K562 (cell line): ENCODE data around the gene MED29. TPM values are rescaled to one million over a fixed set of nuclear protein-coding genes. Genes with fewer than 3 reads are reported as not detected.

ENCODE experiments used
- ARID3A ChIP-seq: IDR thresholded peaks from 2 replicates; pipeline ENCODE4 v1.6.1; 2012; ENCODE audit warnings: low read depth, low read length, improper control_type of control experiment, borderline replicate concordance
- ASH1L ChIP-seq: fragments of 450-650 bp; IDR thresholded peaks from 2 replicates; pipeline ENCODE4 v1.6.1; 2018; ENCODE audit warnings: borderline replicate concordance, mild to moderate bottlenecking, low read depth; ENCODE audit not compliant: partially characterized antibody
- BCOR ChIP-seq: fragments of 450-650 bp; IDR thresholded peaks from 2 replicates; pipeline ENCODE4 v1.6.1; 2016
- CBFA2T3 ChIP-seq: fragments of 450-650 bp; IDR thresholded peaks from 2 replicates; pipeline ENCODE4 v1.6.1; 2017
- DACH1 ChIP-seq: fragments of 450-650 bp; IDR thresholded peaks from 2 replicates; pipeline ENCODE4 v1.6.1; 2018; ENCODE audit not compliant: partially characterized antibody
- DMBX1 ChIP-seq: fragments of 250-450 bp; sonication (Bioruptor Pico); IDR thresholded peaks from 2 replicates; pipeline ENCODE4 v1.8.0; 2022; ENCODE audit warnings: inconsistent platforms, mild to moderate bottlenecking, moderate library complexity, borderline replicate concordance
- DPF2 ChIP-seq: fragments of 450-650 bp; IDR thresholded peaks from 2 replicates; pipeline ENCODE4 v1.6.1; 2016
- FOSL1 ChIP-seq: fragments of 200-800 bp; sonication (Bioruptor generic); conservative IDR thresholded peaks from 2 replicates; pipeline ENCODE4 v1.6.1; 2016; ENCODE audit warnings: missing genetic modification characterization, missing compliant biosample characterization
- HBP1 ChIP-seq: fragments of 450-650 bp; formaldehyde crosslinking; IDR thresholded peaks from 2 replicates; pipeline ENCODE4 v1.4.0; 2022; ENCODE audit warnings: missing genetic modification characterization
- HOXB6 ChIP-seq: fragments of 250-450 bp; sonication (Bioruptor Pico); IDR thresholded peaks from 2 replicates; pipeline ENCODE4 v1.5.1; 2022; ENCODE audit warnings: mild to moderate bottlenecking, borderline replicate concordance
- KAT7 ChIP-seq: sonication (generic); formaldehyde crosslinking; IDR thresholded peaks from 2 replicates; pipeline ENCODE4 v1.8.0; 2022; ENCODE audit warnings: missing genetic modification reagents, mild to moderate bottlenecking, borderline replicate concordance
- KLF1 ChIP-seq: fragments of 450-650 bp; IDR thresholded peaks from 2 replicates; pipeline ENCODE4 v1.6.1; 2016; ENCODE audit warnings: missing genetic modification characterization, missing compliant biosample characterization
- KLF16 ChIP-seq: IDR thresholded peaks from 2 replicates; pipeline ENCODE4 v1.6.1; 2016; ENCODE audit warnings: antibody characterized with exemption
- MECOM ChIP-seq: fragments of 250-450 bp; sonication (Bioruptor Pico); IDR thresholded peaks from 2 replicates; pipeline ENCODE4 v1.8.0; 2022; ENCODE audit warnings: inconsistent platforms
- MYC ChIP-seq, 2 experiments: fragments of 250-450 bp in 1 of 2; sonication (Bioruptor Pico) in 1 of 2; IDR thresholded peaks; 2 replicates each; pipeline versions ENCODE4 v1.5.1 to v1.6.1; 2012 to 2021; ENCODE audit warnings: low read depth in 2 of 2, borderline replicate concordance in 1 of 2, improper control_type of control experiment in 1 of 2, low read length in 1 of 2, mild to moderate bottlenecking in 1 of 2, moderate library complexity in 1 of 2
- NFE2 ChIP-seq: IDR thresholded peaks from 2 replicates; pipeline ENCODE4 v1.6.1; 2014; ENCODE audit warnings: antibody characterized with exemption, low read depth
- NR2F6 ChIP-seq: fragments of 450-650 bp; formaldehyde crosslinking; IDR thresholded peaks from 2 replicates; pipeline ENCODE4 v1.4.0; 2020; ENCODE audit warnings: mild to moderate bottlenecking
- RAD51 ChIP-seq: fragments of 450-650 bp; IDR thresholded peaks from 2 replicates; pipeline ENCODE4 v1.7.1; 2016; ENCODE audit warnings: low read depth, mild to moderate bottlenecking, borderline replicate concordance
- STAT5A ChIP-seq: IDR thresholded peaks from 2 replicates; pipeline ENCODE4 v1.6.1; 2012; ENCODE audit warnings: low read length, inconsistent platforms, borderline replicate concordance
- TCF3 ChIP-seq: sonication (generic); formaldehyde crosslinking; IDR thresholded peaks from 2 replicates; pipeline ENCODE4 v1.4.0; 2020; ENCODE audit warnings: mild to moderate bottlenecking, missing genetic modification reagents
- TCFL5 ChIP-seq: fragments of 250-450 bp; sonication (Bioruptor Pico); conservative IDR thresholded peaks from 2 replicates; pipeline ENCODE4 v1.6.1; 2021; ENCODE audit warnings: mild to moderate bottlenecking, moderate library complexity, matching md5 sums
- TEAD1 ChIP-seq, 2 experiments: fragments of 450-650 bp in 1 of 2; sonication (generic) in 1 of 2; formaldehyde crosslinking; IDR thresholded peaks; 2 replicates each; pipeline versions ENCODE4 v1.4.0 to v1.8.0; 2020 to 2022; ENCODE audit warnings: mild to moderate bottlenecking in 2 of 2, missing genetic modification reagents in 1 of 2
- XRCC5 ChIP-seq: fragments of 200-400 bp; formaldehyde crosslinking; IDR thresholded peaks from 2 replicates; pipeline ENCODE4 v1.6.1; 2017; ENCODE audit warnings: low read depth, mild to moderate bottlenecking, low read length
- YBX1 ChIP-seq: fragments of 450-650 bp; IDR thresholded peaks from 2 replicates; pipeline ENCODE4 v1.7.1; 2016; ENCODE audit warnings: mild to moderate bottlenecking
- ZC3H11A ChIP-seq: IDR thresholded peaks from 2 replicates; pipeline ENCODE4 v1.6.1; 2012; ENCODE audit warnings: low read depth, low read length, improper control_type of control experiment
- ZNF134 ChIP-seq: fragments of 250-450 bp; sonication (Bioruptor Pico); conservative IDR thresholded peaks from 2 replicates; pipeline ENCODE4 v1.4.0; 2020
- ZNF263 ChIP-seq: sonication (generic); formaldehyde crosslinking; IDR thresholded peaks from 2 replicates; pipeline ENCODE4 v1.8.0; 2022; ENCODE audit warnings: mild to moderate bottlenecking, missing genetic modification reagents, borderline replicate concordance
- ZNF347 ChIP-seq: fragments of 450-650 bp; formaldehyde crosslinking; IDR thresholded peaks from 2 replicates; pipeline ENCODE4 v1.4.0; 2020; ENCODE audit warnings: low read depth, mild to moderate bottlenecking, moderate library complexity
- ZNF436 ChIP-seq: fragments of 250-450, 450-650 bp; sonication (Bioruptor Pico); formaldehyde crosslinking; IDR thresholded peaks from 2 replicates; pipeline ENCODE4 v1.7.0; 2020; ENCODE audit warnings: mild to moderate bottlenecking
- ZNF717 ChIP-seq: fragments of 250-450 bp; sonication (Bioruptor Pico); IDR thresholded peaks from 2 replicates; pipeline ENCODE4 v1.5.0; 2021
- polyA plus RNA-seq, 8 experiments: library from polyadenylated mRNA; depleted of rRNA in 4 of 8; stranded (reverse) in 5 of 8; unstranded in 3 of 8; fragments of >200 nt; fragmentation: Nextera tagmentation in 2 of 8; fragmentation: Illumina TruSeq in 1 of 8; extraction: Ambion mirVana in 2 of 8; extraction: Trizol in 1 of 8; gene quantifications; 2 replicates each; pipeline versions ENCODE4 v1.2.1 to v1.2.3, GENCODE V29; 2011 to 2014; ENCODE audit warnings: inconsistent platforms in 1 of 8, missing spikeins in 1 of 8
- total RNA-seq, 7 experiments: library from RNA; depleted of rRNA in 6 of 7; stranded (reverse); fragments of >200 nt in 6 of 7; fragmentation: Illumina TruSeq in 2 of 7; extraction: Trizol in 2 of 7; gene quantifications; 2 replicates each; pipeline versions ENCODE4 v1.2.1 to v1.2.3, GENCODE V29; 2011 to 2021; ENCODE audit warnings: low replicate concordance in 1 of 7

Gene MED29
- total and polyA plus RNA-seq, 9 of the 15 experiments (the other 6 are each of a cell fraction or from before 2014, with no cell fraction given), result 1.8 to 22.6 (median 12.4) TPM

- no peak for TF ChIP-seq ARID3A
- TF ChIP-seq ZNF263, result peak; percentile 36; the same call in 1 of the 2 replicates
- TF ChIP-seq RAD51, result no peak
- peak; percentile 83 to 85; a peak in 3 of 4 replicates for TF ChIP-seq TEAD1 (CRISPR knock-in tag; IDR thresholded peaks at IDR 0.05)
- TF ChIP-seq TCFL5 (CRISPR knock-in tag), result no peak
- TF ChIP-seq DACH1, result peak; percentile 41
- TF ChIP-seq ASH1L, result no peak
- TF ChIP-seq BCOR, result peak; percentile 56
- no peak for TF ChIP-seq ZNF436 (CRISPR knock-in tag)
- TF ChIP-seq STAT5A, result peak; percentile 80
- TF ChIP-seq NR2F6 (CRISPR knock-in tag), result no peak
- peak; percentile 82 for TF ChIP-seq NFE2
- TF ChIP-seq KAT7 (CRISPR knock-in tag), result no peak
- TF ChIP-seq FOSL1 (tag), result peak; percentile 65
- peak; percentile 97 for TF ChIP-seq TCF3 (CRISPR knock-in tag)
- peak; percentile 60 for TF ChIP-seq ZNF134 (CRISPR knock-in tag)
- peak; percentile 49; the same call in 1 of the 2 replicates for TF ChIP-seq MYC (IDR thresholded peaks at IDR 0.05; ENCODE audit: low read depth, low read length)
- TF ChIP-seq MYC (CRISPR knock-in tag; IDR thresholded peaks at IDR 0.05; ENCODE audit: borderline replicate concordance, low read depth), result no peak
- 0 out of 2 replicates have a peak, but pooled peaks have one; percentile 49 for TF ChIP-seq HBP1 (CRISPR knock-in tag)
- 0 out of 2 replicates have a peak, but pooled peaks have one; percentile 38 for TF ChIP-seq XRCC5
- TF ChIP-seq YBX1, result no peak
- peak; percentile 89 for TF ChIP-seq DPF2
- peak; percentile 97 for TF ChIP-seq CBFA2T3
- TF ChIP-seq ZC3H11A, result no peak
- no peak for TF ChIP-seq ZNF717
- TF ChIP-seq MECOM (CRISPR knock-in tag), result peak; percentile 87
- no peak; the same call in 1 of the 2 replicates for TF ChIP-seq KLF1
- peak; percentile 82 for TF ChIP-seq DMBX1
- peak; percentile 95 for TF ChIP-seq KLF16
- no peak for TF ChIP-seq ZNF347 (CRISPR knock-in tag)
- no peak for TF ChIP-seq HOXB6 (CRISPR knock-in tag)
Observed at GRCh38 chr19:39381910-39382611, 9.1 kb upstream of the MED29 start (continued).
